ENCODE measurements around the gene PKDCC.
A peak's percentile ranks its signal among the peaks of the same experiment; 100 is the strongest.
"Not testable (repeated sequence)": the region's sequence is repeated elsewhere in the genome, so short reads cannot be mapped to it uniquely, and the experiment has no call there.

PKDCC gene

GRCh38 chr2:42074661-42075060 is 26.8 kb downstream of the PKDCC start:
- H3K4me1 Mint-ChIP-seq = no peaks in the 10 kb centered on the region
- no peak for DNase-seq
- H3K27ac Mint-ChIP-seq = no peak overlapping the region
- no peaks in the 10 kb centered on the region for H3K9me3 Mint-ChIP-seq
- H3K27me3 Mint-ChIP-seq = peaks cover 22 to 33% of the 10 kb centered on the region in 2 donors
- H3K4me3 Mint-ChIP-seq = no peak overlapping the region
- no peak for ATAC-seq (replicated peaks)
- no peaks in the 10 kb centered on the region for H3K36me3 Mint-ChIP-seq

GRCh38 chr2:42076357-42077225 is 28.8 kb downstream of the PKDCC start:
- DNase-seq (no peak), ATAC-seq (replicated peaks) (no peak)
- no peak overlapping the region for H3K27ac Mint-ChIP-seq
- H3K27me3 Mint-ChIP-seq = peaks cover 23 to 25% of the 10 kb centered on the region in 2 donors
- H3K9me3 Mint-ChIP-seq = no peaks in the 10 kb centered on the region
- no peaks in the 10 kb centered on the region for H3K36me3 Mint-ChIP-seq
- H3K4me3 Mint-ChIP-seq = no peak overlapping the region
- H3K4me1 Mint-ChIP-seq = no peaks in the 10 kb centered on the region

GRCh38 chr2:42077343-42077742 is 29.5 kb downstream of the PKDCC start:
- no peak overlapping the region for H3K27ac Mint-ChIP-seq
- ATAC-seq (replicated peaks) (no peak), DNase-seq (no peak)
- no peaks in the 10 kb centered on the region for H3K4me1 Mint-ChIP-seq
- no peaks in the 10 kb centered on the region for H3K36me3 Mint-ChIP-seq
- peaks cover 22 to 23% of the 10 kb centered on the region in 2 donors for H3K27me3 Mint-ChIP-seq
- H3K9me3 Mint-ChIP-seq = no peaks in the 10 kb centered on the region
- no peak overlapping the region for H3K4me3 Mint-ChIP-seq

GRCh38 chr2:42079737-42080287 is 32.0 kb downstream of the PKDCC start:
- no peak for DNase-seq
- no peaks in the 10 kb centered on the region for H3K36me3 Mint-ChIP-seq
- H3K27me3 Mint-ChIP-seq = peaks cover 16 to 20% of the 10 kb centered on the region in 2 donors
- no peak overlapping the region for H3K4me3 Mint-ChIP-seq
- H3K9me3 Mint-ChIP-seq = no peaks in the 10 kb centered on the region
- H3K4me1 Mint-ChIP-seq = peaks cover 3 to 7% of the 10 kb centered on the region in 2 donors
- H3K27ac Mint-ChIP-seq = no peak overlapping the region
- no peak for ATAC-seq (replicated peaks)

GRCh38 chr2:42081151-42081550 is 33.3 kb downstream of the PKDCC start:
- peaks cover 25% of the 10 kb centered on the region in 2 donors for H3K27me3 Mint-ChIP-seq
- not testable (repeated sequence) for H3K9me3 Mint-ChIP-seq; H3K36me3 Mint-ChIP-seq; DNase-seq; ATAC-seq (replicated peaks); H3K27ac Mint-ChIP-seq; H3K4me3 Mint-ChIP-seq; H3K4me1 Mint-ChIP-seq

GRCh38 chr2:42082016-42082415 is 34.2 kb downstream of the PKDCC start:
- ATAC-seq (replicated peaks) = no peak
- Mint-ChIP-seq H3K27ac (no peak overlapping the region), H3K9me3 (no peaks in the 10 kb centered on the region), H3K4me3 (no peak overlapping the region), H3K36me3 (no peaks in the 10 kb centered on the region), H3K27me3 (peaks cover 30 to 33% of the 10 kb centered on the region in 2 donors), H3K4me1 (peaks cover 6 to 14% of the 10 kb centered on the region in 2 donors)
- no peak for DNase-seq

GRCh38 chr2:42084231-42084671 is 36.4 kb downstream of the PKDCC start:
- Mint-ChIP-seq H3K27ac (no peak overlapping the region), H3K4me1 (peaks cover 6 to 14% of the 10 kb centered on the region in 2 donors), H3K27me3 (peaks cover 22% of the 10 kb centered on the region in 2 donors), H3K4me3 (no peak overlapping the region), H3K36me3 (no peaks in the 10 kb centered on the region), H3K9me3 (no peaks in the 10 kb centered on the region)
- DNase-seq = no peak
- no peak for ATAC-seq (replicated peaks)

- H3K4me3 Mint-ChIP-seq; H3K9me3 Mint-ChIP-seq; H3K36me3 Mint-ChIP-seq; H3K27ac Mint-ChIP-seq; DNase-seq; ATAC-seq (replicated peaks): not testable (repeated sequence)
- peaks cover 18 to 21% of the 10 kb centered on the region in 2 donors for H3K27me3 Mint-ChIP-seq
- H3K4me1 Mint-ChIP-seq = peaks cover 6 to 14% of the 10 kb centered on the region in 2 donors
These were observed 37.2 kb downstream of the PKDCC start for GRCh38 chr2:42085070-42085469.

- H3K9me3 Mint-ChIP-seq = no peaks in the 10 kb centered on the region
- ATAC-seq (replicated peaks) = peak; percentile 30 to 38
- peaks cover 6 to 14% of the 10 kb centered on the region in 2 donors for H3K4me1 Mint-ChIP-seq
- no peak overlapping the region for H3K4me3 Mint-ChIP-seq
- no peak overlapping the region for H3K27ac Mint-ChIP-seq
- peaks cover 16 to 21% of the 10 kb centered on the region in 2 donors for H3K27me3 Mint-ChIP-seq
- no peaks in the 10 kb centered on the region for H3K36me3 Mint-ChIP-seq
- DNase-seq = no peak
These were observed 38.1 kb downstream of the PKDCC start for GRCh38 chr2:42085706-42086487.

- peak; percentile 70 to 71 for ATAC-seq (replicated peaks)
- Mint-ChIP-seq H3K4me3 (no peak overlapping the region), H3K4me1 (peaks cover 6 to 14% of the 10 kb centered on the region in 2 donors), H3K36me3 (no peaks in the 10 kb centered on the region), H3K27ac (no peak overlapping the region), H3K27me3 (peaks cover 16 to 21% of the 10 kb centered on the region in 2 donors), H3K9me3 (no peaks in the 10 kb centered on the region)
- no peak for DNase-seq
These were observed 38.7 kb downstream of the PKDCC start for GRCh38 chr2:42086500-42086953.

GRCh38 chr2:42087137-42087856 is 39.5 kb downstream of the PKDCC start:
- no peaks in the 10 kb centered on the region for H3K9me3 Mint-ChIP-seq
- ATAC-seq (replicated peaks) (no peak), DNase-seq (no peak)
- H3K4me1 Mint-ChIP-seq = peaks cover 6 to 14% of the 10 kb centered on the region in 2 donors
- H3K27me3 Mint-ChIP-seq = peaks cover 16 to 27% of the 10 kb centered on the region in 2 donors
- no peaks in the 10 kb centered on the region for H3K36me3 Mint-ChIP-seq
- no peak overlapping the region for H3K4me3 Mint-ChIP-seq
- H3K27ac Mint-ChIP-seq = no peak overlapping the region

GRCh38 chr2:42087857-42088195 is 40.0 kb downstream of the PKDCC start:
- no peaks in the 10 kb centered on the region for H3K36me3 Mint-ChIP-seq
- DNase-seq = no peak
- ATAC-seq (replicated peaks) = no peak
- H3K27ac Mint-ChIP-seq = no peak overlapping the region
- H3K4me1 Mint-ChIP-seq = peaks cover 4 to 10% of the 10 kb centered on the region in 2 donors
- no peaks in the 10 kb centered on the region for H3K9me3 Mint-ChIP-seq
- peaks cover 16 to 27% of the 10 kb centered on the region in 2 donors for H3K27me3 Mint-ChIP-seq
- H3K4me3 Mint-ChIP-seq = no peak overlapping the region

GRCh38 chr2:42089340-42089925 is 41.6 kb downstream of the PKDCC start:
- peak; percentile 90 to 91 for ATAC-seq (replicated peaks)
- peaks cover 16 to 27% of the 10 kb centered on the region in 2 donors for H3K27me3 Mint-ChIP-seq

More at GRCh38 chr2:42089340-42089925, 41.6 kb downstream of the PKDCC start:
- no peaks in the 10 kb centered on the region for H3K36me3 Mint-ChIP-seq
- H3K9me3 Mint-ChIP-seq = no peaks in the 10 kb centered on the region
- DNase-seq = no peak
- peaks cover 3 to 7% of the 10 kb centered on the region in 2 donors for H3K4me1 Mint-ChIP-seq
- H3K4me3 Mint-ChIP-seq = no peak overlapping the region
- H3K27ac Mint-ChIP-seq = no peak overlapping the region

Measured in stimulated activated naive B cell treated with anti-CD40 and anti-IgM and Interleukin-4, amounts not matched to agents 10 μg/mL and 1 μg/mL and 100 μg/mL, for 72 hours (primary cell).